ENCODE data around the gene TMED4. TPM values are rescaled to one million over a fixed set of nuclear protein-coding genes. Genes with fewer than 3 reads are reported as not detected.

TMED4 gene
- total RNA-seq, 4 donors from 2014 or later = 132 to 232 (median 218) TPM

DNA sequence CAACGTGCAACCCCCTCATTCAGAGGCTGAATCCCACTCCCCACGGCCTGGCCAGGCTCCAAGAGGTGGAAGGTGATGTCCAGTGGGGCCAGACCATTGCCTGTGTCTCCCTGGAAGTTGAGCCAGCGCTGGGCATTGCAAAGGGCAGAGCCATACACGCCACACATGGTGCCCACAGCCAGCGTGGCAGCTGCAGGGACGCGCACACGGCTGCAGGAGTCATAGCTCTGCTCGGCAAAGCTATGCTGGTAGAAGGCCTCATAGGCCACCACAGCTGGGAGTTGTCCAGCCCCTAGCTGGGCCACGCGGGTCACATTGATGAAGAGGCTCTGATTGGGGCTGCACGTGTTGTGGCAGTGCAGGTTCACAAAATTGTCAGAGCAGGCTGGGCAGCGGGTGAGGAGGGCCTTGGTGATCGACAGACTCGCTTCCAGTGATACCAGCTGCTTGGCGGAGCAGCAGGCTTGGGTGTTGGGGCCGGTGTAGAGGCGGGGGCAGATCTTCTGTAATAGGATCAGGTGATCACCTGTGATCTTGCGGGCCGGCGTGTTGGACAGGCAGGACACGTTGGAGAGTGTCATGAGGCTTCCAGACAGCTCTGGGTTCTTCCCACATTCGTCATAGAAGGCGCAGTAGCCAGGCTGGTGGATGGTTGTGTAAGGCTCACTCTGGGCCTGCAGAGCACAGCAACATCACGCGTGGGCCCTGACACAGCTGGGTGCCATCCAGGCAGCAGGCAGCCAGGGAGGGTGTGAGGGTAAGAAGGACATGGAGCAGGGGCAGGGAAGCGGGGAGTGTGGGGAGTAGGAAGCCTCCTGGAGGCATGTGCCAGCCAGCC lies 42.1 kb downstream of the TMED4 start:
- no peaks in the 10 kb centered on the region for H3K4me1 ChIP-seq
- no peak for TF ChIP-seq CTCF (IDR thresholded peaks at IDR 0.05)
- TF ChIP-seq EP300 (IDR thresholded peaks at IDR 0.05) = no peak
- 86 to 93% methylated on average over 22 to 24 of the region's 27 CpGs for WGBS, 2 donors
- no peaks in the 10 kb centered on the region for H3K36me3 ChIP-seq
- H3K27ac ChIP-seq = no peak overlapping the region
- H3K4me3 ChIP-seq = no peak overlapping the region
- no peak for DNase-seq (ENCODE audit: low spot score in 2 of 2)
- no peaks in the 10 kb centered on the region for H3K27me3 ChIP-seq
- no peaks in the 10 kb centered on the region for H3K9me3 ChIP-seq

DNA sequence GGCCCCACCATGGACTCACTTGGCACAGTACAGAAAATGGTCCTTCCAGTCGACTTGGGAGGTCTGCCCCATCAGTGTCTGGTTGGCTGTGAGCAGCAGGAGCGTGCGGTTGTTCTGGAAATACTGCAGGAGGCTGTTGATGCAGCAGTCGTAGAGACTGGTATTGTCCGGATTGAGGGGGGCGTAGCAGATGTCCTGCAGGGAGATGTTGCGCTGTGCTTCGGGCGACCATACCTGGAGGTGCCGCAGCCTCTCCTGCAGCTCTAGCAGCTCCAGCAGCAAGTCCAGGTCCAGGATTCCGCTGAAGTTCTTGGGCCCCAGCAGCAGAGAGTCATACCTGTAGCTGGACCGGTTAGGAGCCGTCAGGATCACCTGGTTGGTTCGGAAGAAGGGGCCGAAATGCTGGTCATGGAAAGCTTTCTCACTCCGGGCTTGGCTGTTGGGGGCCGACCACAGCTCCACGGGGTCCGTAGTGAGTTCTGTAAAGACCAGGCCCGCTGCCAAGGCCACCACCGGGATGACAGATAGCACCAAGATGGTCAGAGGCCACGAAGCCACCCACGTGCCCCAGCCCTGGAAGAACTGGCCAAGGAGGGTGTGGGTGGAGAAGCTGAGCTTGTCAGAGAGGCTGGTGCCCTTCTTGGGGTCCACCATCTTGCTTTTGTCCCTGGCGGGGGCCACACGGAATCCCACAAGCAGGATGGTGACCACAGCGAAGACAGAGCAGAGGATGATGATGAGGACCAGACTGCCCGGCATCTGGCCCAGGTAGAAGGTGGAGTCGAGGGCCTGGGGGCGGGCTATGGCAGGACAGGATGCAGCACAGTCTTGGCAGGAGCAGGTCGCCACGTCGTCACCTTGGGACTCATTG lies 43.0 kb downstream of the TMED4 start:
- TF ChIP-seq CTCF (IDR thresholded peaks at IDR 0.05) (no peak), EP300 (IDR thresholded peaks at IDR 0.05) (no peak), POLR2A (IDR thresholded peaks at IDR 0.05) (no peak)
- 89 to 93% methylated on average over 26 of the region's 32 CpGs for WGBS, 2 donors
- no peaks in the 10 kb centered on the region for H3K4me1 ChIP-seq
- no peaks in the 10 kb centered on the region for H3K9me3 ChIP-seq
- no peak for DNase-seq (ENCODE audit: low spot score in 2 of 2)
- H3K27me3 ChIP-seq = no peaks in the 10 kb centered on the region
- H3K36me3 ChIP-seq = no peaks in the 10 kb centered on the region
- H3K27ac ChIP-seq = no peak overlapping the region
- H3K4me3 ChIP-seq = no peak overlapping the region

DNA sequence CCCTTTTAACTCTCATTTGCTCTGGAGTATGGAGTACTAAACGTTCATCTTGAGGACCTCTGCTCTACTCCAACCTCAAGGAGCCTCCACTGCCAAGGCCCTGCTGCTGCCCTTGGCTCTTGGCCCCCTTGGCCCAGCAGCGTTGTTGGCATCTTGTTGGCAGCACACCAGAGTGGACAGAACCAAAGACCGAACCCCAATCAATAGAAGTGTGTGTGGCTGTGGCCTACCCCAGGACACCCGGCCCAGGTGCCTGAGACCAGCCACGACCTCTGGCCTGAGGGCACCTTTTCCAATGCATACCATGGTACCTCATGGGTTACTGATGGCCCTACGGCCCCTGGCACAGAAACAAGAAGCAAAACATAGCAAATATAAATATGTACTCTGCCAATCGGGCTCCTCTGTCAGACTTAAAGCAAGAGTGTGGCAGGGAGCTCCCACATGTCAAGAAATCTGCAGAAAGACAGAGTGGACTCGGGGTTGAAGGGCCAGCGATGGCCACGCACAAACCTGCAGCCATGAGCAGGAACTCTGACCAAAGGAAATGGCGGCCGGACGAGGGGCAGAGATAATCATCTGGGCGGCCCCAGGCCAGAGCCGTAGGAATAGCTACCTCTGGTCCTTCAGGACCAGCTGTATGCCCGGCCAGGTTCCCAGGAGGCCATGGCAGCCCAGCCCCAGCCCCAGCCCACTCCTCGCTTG lies 43.8 kb downstream of the TMED4 start:
- TF ChIP-seq EP300 (IDR thresholded peaks at IDR 0.05) = no peak
- TF ChIP-seq CTCF (IDR thresholded peaks at IDR 0.05) = no peak
- TF ChIP-seq POLR2A (IDR thresholded peaks at IDR 0.05) = no peak
- Histone ChIP-seq H3K9me3 (no peaks in the 10 kb centered on the region), H3K27me3 (no peaks in the 10 kb centered on the region), H3K4me3 (no peak overlapping the region), H3K4me1 (no peaks in the 10 kb centered on the region), H3K27ac (no peak overlapping the region), H3K36me3 (no peaks in the 10 kb centered on the region)
- no peak for DNase-seq (ENCODE audit: low spot score in 2 of 2)
- WGBS, 2 donors = 83 to 85% methylated on average over 17 of the region's 17 CpGs

GRCh38 chr7:44537442-44537841 lies 44.6 kb downstream of the TMED4 start:
- no peaks in the 10 kb centered on the region for H3K36me3 ChIP-seq
- H3K4me3 ChIP-seq = no peak overlapping the region
- no peaks in the 10 kb centered on the region for H3K9me3 ChIP-seq
- no peak for DNase-seq (ENCODE audit: low spot score in 2 of 2)
- H3K27ac ChIP-seq = no peak overlapping the region
- 86 to 92% methylated on average over 6 of the region's 6 CpGs for WGBS, 2 donors
- TF ChIP-seq POLR2A (IDR thresholded peaks at IDR 0.05) = no peak
- TF ChIP-seq CTCF (IDR thresholded peaks at IDR 0.05) = no peak
- no peak for TF ChIP-seq EP300 (IDR thresholded peaks at IDR 0.05)
- H3K4me1 ChIP-seq = no peaks in the 10 kb centered on the region
- no peaks in the 10 kb centered on the region for H3K27me3 ChIP-seq
